Kidney (tissue), 14 donors: ENCODE data around the gene OSBPL2. TPM values are rescaled to one million over a fixed set of nuclear protein-coding genes. Genes with fewer than 3 reads are reported as not detected.

Experiments used
- DNase-seq, 5 donors: peaks; one replicate each; pipeline ENCODE4 v3.0.0-alpha.2; 2013 to 2020
- FAIRE-seq: peaks from 2 replicates; lab custom pipeline; 2012; peaks lifted over from hg19 to GRCh38; lab: Jason Lieb, UNC
- H3K27ac ChIP-seq, 2 donors: one replicate each; pipeline ENCODE4 v1.7.0; 2013; ENCODE audit warnings: low read depth in 2 of 2, low read length in 2 of 2, inconsistent platforms in 1 of 2
- H3K27me3 ChIP-seq: one replicate; pipeline ENCODE4 v1.7.1; 2013; ENCODE audit warnings: low read length, inconsistent platforms; ENCODE audit not compliant: control insufficient read depth, insufficient read depth
- H3K36me3 ChIP-seq, 3 donors: one replicate each; pipeline versions ENCODE4 v1.7.0 to v1.7.1; 2013; ENCODE audit warnings: low read length in 3 of 3, control low read depth in 1 of 3, inconsistent platforms in 1 of 3; ENCODE audit not compliant: insufficient read depth in 3 of 3, control insufficient read depth in 2 of 3
- H3K4me1 ChIP-seq, 3 donors: one replicate each; pipeline versions ENCODE4 v1.7.0 to v1.7.1; 2013; ENCODE audit warnings: low read length in 3 of 3, inconsistent platforms in 1 of 3, low read depth in 1 of 3; ENCODE audit not compliant: control insufficient read depth in 2 of 3, insufficient read depth in 2 of 3
- H3K4me3 ChIP-seq, 3 donors: one replicate each; pipeline versions ENCODE4 v1.7.0 to v1.8.1; 2013; ENCODE audit warnings: low read length in 3 of 3, control low read depth in 1 of 3, inconsistent platforms in 1 of 3
- H3K9ac ChIP-seq, 3 donors: one replicate each; pipeline versions ENCODE4 v1.7.0 to v1.7.1; 2013; ENCODE audit warnings: low read length in 3 of 3, control low read depth in 1 of 3, inconsistent platforms in 1 of 3
- H3K9me3 ChIP-seq, 3 donors: one replicate each; pipeline versions ENCODE4 v1.7.0 to v1.7.1; 2013; ENCODE audit warnings: low read length in 3 of 3, control low read depth in 1 of 3, inconsistent platforms in 1 of 3; ENCODE audit not compliant: control insufficient read depth in 2 of 3, insufficient read depth in 1 of 3
- CTCF ChIP-seq: IDR thresholded peaks from 3 replicates; pipeline ENCODE4 v1.5.1; 2012; ENCODE audit warnings: mild to moderate bottlenecking, moderate library complexity, borderline replicate concordance; ENCODE audit not compliant: insufficient read depth; ENCODE audit errors: extremely low read depth
- intact Hi-C: fragments of 100-400 bp; cut with DNase I; formaldehyde crosslinking; loops from one replicate; pipeline ENCODE4 v1.11.1; 2022
- polyA plus RNA-seq: library from polyadenylated mRNA; stranded (reverse); fragments of 350-450 nt; fragmentation: Illumina TruSeq; extraction: RNeasy Lipid Tissue Mini Kit (QIAGEN cat#74804); gene quantifications from one replicate; pipeline ENCODE4 v1.2.3, GENCODE V29; 2014; ENCODE audit warnings: low read depth, low replicate concordance; ENCODE audit not compliant: insufficient read depth
- total RNA-seq: library from RNA; stranded (reverse); fragmentation: NEBNext Ultra II Directional; extraction: Animal tissue kit (Norgen Biotek cat#: 25700); gene quantifications from one replicate; pipeline ENCODE4 v1.2.1, GENCODE V29; 2021
- donor health status: control.
- donor health status: control.
- donor health status: control.
- donor health status: control.
- donor health status: control.
- donor health status: DM: yes; HTN: yes; CAD: no.
- donor health status: Normal renal cell carcinoma (clear cell type).

The OSBPL2 gene
- total and polyA plus RNA-seq, 2 donors from 2014 or later = 20.4 to 57.1 TPM

- FAIRE-seq (no peak), DNase-seq (no peak)
- H3K9ac ChIP-seq = no peak overlapping the region
- no peak overlapping the region for H3K27ac ChIP-seq
- TF ChIP-seq CTCF = no peak
- no peak overlapping the region for H3K4me3 ChIP-seq
- H3K4me1 ChIP-seq = no peaks in the 10 kb centered on the region
- H3K9me3 ChIP-seq = no peaks in the 10 kb centered on the region
- intact Hi-C loops = no loop called here
- no peaks in the 10 kb centered on the region for H3K27me3 ChIP-seq
- H3K36me3 ChIP-seq = peaks cover 3 to 41% (median 34%) of the 10 kb centered on the region in 3 donors
Measured at GRCh38 chr20:62336329-62336728, 98.0 kb downstream of the OSBPL2 start.

GRCh38 chr20:62336775-62337557 is 98.6 kb downstream of the OSBPL2 start:
- TF ChIP-seq CTCF = no peak
- H3K27ac ChIP-seq = no peak overlapping the region
- DNase-seq (no peak), FAIRE-seq (no peak)
- no peaks in the 10 kb centered on the region for H3K4me1 ChIP-seq
- H3K36me3 ChIP-seq = peaks cover 3 to 40% (median 31%) of the 10 kb centered on the region in 3 donors
- no peak overlapping the region for H3K4me3 ChIP-seq
- H3K27me3 ChIP-seq = no peaks in the 10 kb centered on the region
- intact Hi-C loops = no loop called here
- no peaks in the 10 kb centered on the region for H3K9me3 ChIP-seq
- H3K9ac ChIP-seq = no peak overlapping the region

- no peak overlapping the region for H3K27ac ChIP-seq
- no peak overlapping the region for H3K4me3 ChIP-seq
- FAIRE-seq = no peak
- H3K4me1 ChIP-seq = no peaks in the 10 kb centered on the region
- DNase-seq = peak in 1 of 5 donors; percentile 76
- H3K9ac ChIP-seq = no peak overlapping the region
- no peak for TF ChIP-seq CTCF
- intact Hi-C loops = no loop called here
- H3K36me3 ChIP-seq = peaks cover 3 to 37% (median 31%) of the 10 kb centered on the region in 3 donors
- no peaks in the 10 kb centered on the region for H3K9me3 ChIP-seq
- no peaks in the 10 kb centered on the region for H3K27me3 ChIP-seq
Measured at GRCh38 chr20:62337558-62338293, 99.4 kb downstream of the OSBPL2 start.
